Choroid plexus epithelial cell (primary cell): ENCODE measurements around the gene TSPAN17.

ENCODE experiments used
- DNase-seq: peaks from one replicate; pipeline ENCODE4 v3.0.0-alpha.2; 2010; ENCODE audit warnings: low read depth
- H3K4me3 ChIP-seq: 2 replicates; pipeline ENCODE4 v1.5.1; 2011; ENCODE audit warnings: low read depth, mild to moderate bottlenecking, control low read depth, low read length, moderate library complexity
- TF ChIP-seq, protein P1 (sequence below): conservative IDR thresholded peaks from 2 replicates; pipeline ENCODE4 v1.5.1; 2011; ENCODE audit warnings: low read depth, mild to moderate bottlenecking, control low read depth, inconsistent platforms, low read length, moderate library complexity

Gene TSPAN17

DNA sequence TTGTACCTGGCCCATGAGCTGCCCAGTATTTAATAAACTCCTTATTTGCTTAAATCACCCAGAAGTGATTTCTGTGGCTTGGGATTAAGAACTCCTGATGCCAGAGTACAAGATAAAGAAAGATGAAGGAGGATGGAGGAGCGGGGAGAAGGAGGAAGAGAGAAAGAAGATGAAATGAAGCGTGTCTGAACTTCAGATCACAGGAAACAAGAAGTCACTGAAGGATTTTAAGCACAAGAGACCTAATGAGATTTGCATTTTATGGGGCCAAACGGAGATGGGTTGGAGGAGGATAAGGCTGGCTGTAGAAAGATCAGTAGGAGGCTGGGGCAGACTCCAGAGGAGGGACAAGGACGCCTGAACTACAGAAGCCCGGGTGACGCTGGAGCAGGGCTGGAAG, 13.7 kb upstream of the TSPAN17 start:
- DNase-seq, result no peak
- no peak overlapping the region for H3K4me3 ChIP-seq
- TF ChIP-seq, protein P1, sequence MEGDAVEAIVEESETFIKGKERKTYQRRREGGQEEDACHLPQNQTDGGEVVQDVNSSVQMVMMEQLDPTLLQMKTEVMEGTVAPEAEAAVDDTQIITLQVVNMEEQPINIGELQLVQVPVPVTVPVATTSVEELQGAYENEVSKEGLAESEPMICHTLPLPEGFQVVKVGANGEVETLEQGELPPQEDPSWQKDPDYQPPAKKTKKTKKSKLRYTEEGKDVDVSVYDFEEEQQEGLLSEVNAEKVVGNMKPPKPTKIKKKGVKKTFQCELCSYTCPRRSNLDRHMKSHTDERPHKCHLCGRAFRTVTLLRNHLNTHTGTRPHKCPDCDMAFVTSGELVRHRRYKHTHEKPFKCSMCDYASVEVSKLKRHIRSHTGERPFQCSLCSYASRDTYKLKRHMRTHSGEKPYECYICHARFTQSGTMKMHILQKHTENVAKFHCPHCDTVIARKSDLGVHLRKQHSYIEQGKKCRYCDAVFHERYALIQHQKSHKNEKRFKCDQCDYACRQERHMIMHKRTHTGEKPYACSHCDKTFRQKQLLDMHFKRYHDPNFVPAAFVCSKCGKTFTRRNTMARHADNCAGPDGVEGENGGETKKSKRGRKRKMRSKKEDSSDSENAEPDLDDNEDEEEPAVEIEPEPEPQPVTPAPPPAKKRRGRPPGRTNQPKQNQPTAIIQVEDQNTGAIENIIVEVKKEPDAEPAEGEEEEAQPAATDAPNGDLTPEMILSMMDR, result no peak

DNA sequence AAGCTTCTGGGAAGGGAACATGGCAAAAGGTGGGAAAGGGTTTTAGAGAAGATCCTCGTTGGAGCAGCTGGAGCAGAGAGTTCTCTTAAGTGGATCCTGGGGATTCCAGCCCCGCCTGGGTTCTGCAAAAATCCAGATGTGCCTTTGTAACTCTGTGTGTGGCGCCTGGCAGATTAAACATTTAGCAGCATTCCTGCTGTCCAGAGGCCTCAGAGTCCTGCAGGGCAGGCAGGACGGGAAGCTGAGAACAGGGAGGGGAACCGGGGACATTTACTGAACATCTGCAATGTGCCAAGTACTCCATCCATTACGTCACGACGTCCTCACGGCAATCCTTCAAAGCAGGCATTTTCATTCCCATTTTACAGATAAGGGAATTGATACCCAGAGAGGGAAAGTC, 10.9 kb upstream of the TSPAN17 start:
- no peak overlapping the region for H3K4me3 ChIP-seq
- TF ChIP-seq, protein P1, result no peak
- peak; percentile 17 for DNase-seq

DNA sequence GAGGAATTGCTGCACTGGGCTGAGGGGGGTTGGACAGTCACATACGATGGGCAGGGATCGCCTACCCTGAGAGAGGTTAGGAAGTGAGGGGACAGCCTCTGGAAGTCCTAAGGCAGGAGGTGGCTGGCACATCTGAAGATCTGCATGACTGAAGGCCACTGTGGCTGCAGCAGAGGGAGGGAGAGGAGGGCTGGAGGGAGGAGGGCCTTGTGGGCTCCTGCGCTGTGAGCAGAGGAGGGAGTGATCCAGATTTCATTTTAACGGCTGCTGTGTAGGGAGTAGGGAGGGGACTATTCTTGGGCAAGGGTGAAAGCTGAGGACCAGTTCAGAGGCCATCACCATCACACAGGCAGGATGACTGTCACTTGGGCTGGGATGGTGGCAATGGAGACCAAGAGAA, 9.7 kb upstream of the TSPAN17 start:
- H3K4me3 ChIP-seq, result no peak overlapping the region
- TF ChIP-seq, protein P1, result no peak
- no peak for DNase-seq

DNA sequence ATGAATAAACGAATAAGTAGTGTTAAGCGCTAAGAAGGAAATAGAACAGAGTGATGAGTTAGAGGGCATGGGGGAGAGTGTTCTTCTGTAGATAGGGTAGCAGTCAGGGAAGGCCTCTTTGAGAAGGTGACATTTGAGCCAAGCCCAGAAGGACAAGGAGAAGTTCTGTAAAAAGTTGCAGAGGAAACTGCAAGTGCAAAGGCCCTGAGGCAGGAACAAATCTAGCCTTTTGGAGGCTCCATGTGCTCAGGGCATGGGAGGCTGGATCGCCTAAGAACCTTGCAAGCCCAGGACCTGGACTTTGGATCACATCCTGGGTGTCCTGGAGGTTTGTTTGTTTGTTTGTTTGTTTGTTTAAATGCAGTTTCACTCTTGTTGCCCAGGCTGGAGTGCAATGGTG, 8.8 kb upstream of the TSPAN17 start:
- no peak overlapping the region for H3K4me3 ChIP-seq
- TF ChIP-seq, protein P1, result no peak
- no peak for DNase-seq

DNA sequence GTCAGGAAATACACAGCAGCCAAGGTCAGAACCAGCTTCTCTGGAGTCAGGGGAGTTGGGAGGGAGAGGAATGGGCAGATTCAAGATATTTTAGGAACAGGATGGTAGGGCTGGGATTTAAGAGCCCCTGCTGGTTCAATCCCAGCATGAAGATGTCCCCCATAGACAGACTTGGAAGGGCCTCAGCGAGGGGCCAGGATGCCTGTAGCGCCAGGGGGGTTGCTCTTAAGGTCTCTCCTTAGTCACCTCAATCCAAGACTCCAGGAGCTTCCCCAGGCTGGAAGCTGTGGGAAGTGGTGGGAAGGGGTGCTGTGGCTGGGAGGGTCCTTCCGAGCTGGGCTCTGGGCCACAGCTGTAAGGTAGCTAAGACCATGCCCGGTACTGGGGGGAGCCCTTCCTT, 8.1 kb upstream of the TSPAN17 start:
- TF ChIP-seq, protein P1, result no peak
- no peak overlapping the region for H3K4me3 ChIP-seq
- no peak for DNase-seq

DNA sequence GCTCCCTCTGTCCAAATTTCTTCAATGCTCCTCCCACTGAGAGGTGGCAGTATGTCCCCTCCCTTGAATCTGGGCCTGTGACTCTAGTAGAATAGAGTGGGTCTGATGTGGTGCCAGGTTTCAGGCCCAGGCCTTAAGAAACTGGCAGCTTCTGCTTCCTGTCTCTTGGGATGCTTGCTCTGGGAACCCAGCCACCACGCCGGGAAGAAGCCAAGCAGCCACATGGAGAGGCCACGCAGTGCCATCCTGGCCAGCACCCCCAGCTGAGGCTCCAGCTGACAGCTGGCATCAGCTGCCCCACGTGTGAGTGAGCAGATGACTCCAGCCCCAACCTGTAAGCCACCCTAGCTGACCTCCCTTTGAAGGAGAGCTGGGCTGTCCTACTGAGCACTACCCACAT, 7.3 kb upstream of the TSPAN17 start:
- no peak overlapping the region for H3K4me3 ChIP-seq
- TF ChIP-seq, protein P1, result no peak
- DNase-seq, result no peak

DNA sequence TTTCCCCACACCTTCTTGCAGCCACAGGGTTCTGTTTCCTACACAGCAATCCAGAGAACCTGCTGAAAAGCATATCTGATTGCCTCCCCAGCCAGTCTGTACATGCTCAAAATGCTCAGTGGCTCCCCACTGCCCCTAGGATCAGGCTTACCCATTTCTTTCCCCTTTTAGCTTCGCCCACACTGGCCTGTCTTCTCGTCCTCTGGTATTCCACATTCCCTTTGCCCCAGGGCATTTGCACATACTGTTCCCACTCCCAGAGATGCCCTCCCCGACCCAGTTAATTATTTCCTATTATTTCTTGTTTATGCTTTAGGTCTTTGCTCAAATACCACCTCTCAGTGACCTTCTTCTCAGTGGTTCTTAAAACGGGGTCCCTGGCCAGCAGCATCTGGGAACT, 6.7 kb upstream of the TSPAN17 start:
- no peak for DNase-seq
- TF ChIP-seq, protein P1, result no peak

More for the DNA sequence above, 6.7 kb upstream of the TSPAN17 start:
- H3K4me3 ChIP-seq, result no peak overlapping the region
